ENCODE data around the gene NUDT12.

The NUDT12 gene

GRCh38 chr5:103598997-103599566 lies 36.5 kb upstream of the NUDT12 start:
- H3K4me3 ChIP-seq (ENCODE audit: control insufficient read depth, low read depth, low read length) = no peak overlapping the region
- TF ChIP-seq CTCF (IDR thresholded peaks at IDR 0.05; ENCODE audit: control insufficient read depth, insufficient read depth, low read depth, low read length, missing control alignments) = no peak
- DNase-seq (ENCODE audit: low read depth) = peak; percentile 31

GRCh38 chr5:103590221-103590620 lies 27.6 kb upstream of the NUDT12 start:
- TF ChIP-seq CTCF (IDR thresholded peaks at IDR 0.05; ENCODE audit: control insufficient read depth, insufficient read depth, low read depth, low read length, missing control alignments) = no peak
- no peak for DNase-seq (ENCODE audit: low read depth)
- no peak overlapping the region for H3K4me3 ChIP-seq (ENCODE audit: control insufficient read depth, low read depth, low read length)

GRCh38 chr5:103589776-103590175 lies 27.2 kb upstream of the NUDT12 start:
- DNase-seq (ENCODE audit: low read depth) = no peak
- no peak for TF ChIP-seq CTCF (IDR thresholded peaks at IDR 0.05; ENCODE audit: control insufficient read depth, insufficient read depth, low read depth, low read length, missing control alignments)
- no peak overlapping the region for H3K4me3 ChIP-seq (ENCODE audit: control insufficient read depth, low read depth, low read length)

DNA sequence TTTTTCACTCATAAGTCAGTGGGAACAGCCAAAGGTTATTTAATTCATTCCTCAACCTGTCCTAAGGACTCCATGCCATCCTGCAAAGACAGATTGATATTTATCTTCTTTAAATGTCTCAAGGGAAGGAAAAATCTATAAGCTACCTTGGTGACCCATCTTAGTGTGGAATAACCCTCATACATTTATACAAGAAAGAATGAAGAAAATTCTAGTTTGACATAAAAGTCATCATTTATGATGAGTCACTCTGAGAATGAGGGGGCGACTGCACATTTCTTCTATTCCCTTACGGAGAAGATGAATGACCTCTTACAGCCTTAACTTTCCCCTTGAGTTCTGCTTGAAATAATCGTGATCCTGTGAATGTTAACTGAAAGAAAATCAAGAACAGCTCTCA lies 26.8 kb upstream of the NUDT12 start:
- TF ChIP-seq CTCF (IDR thresholded peaks at IDR 0.05; ENCODE audit: control insufficient read depth, insufficient read depth, low read depth, low read length, missing control alignments) = no peak
- H3K4me3 ChIP-seq (ENCODE audit: control insufficient read depth, low read depth, low read length) = no peak overlapping the region
- DNase-seq (ENCODE audit: low read depth) = no peak

- peak; percentile 40 for TF ChIP-seq CTCF (IDR thresholded peaks at IDR 0.05; ENCODE audit: control insufficient read depth, insufficient read depth, low read depth, low read length, missing control alignments)
- H3K4me3 ChIP-seq (ENCODE audit: control insufficient read depth, low read depth, low read length) = no peak overlapping the region
- DNase-seq (ENCODE audit: low read depth) = no peak
Measured at GRCh38 chr5:103587185-103587748, 24.7 kb upstream of the NUDT12 start.

- DNase-seq (ENCODE audit: low read depth) = no peak
- TF ChIP-seq CTCF (IDR thresholded peaks at IDR 0.05; ENCODE audit: control insufficient read depth, insufficient read depth, low read depth, low read length, missing control alignments) = peak; percentile 54
Measured at GRCh38 chr5:103582364-103582763, 19.8 kb upstream of the NUDT12 start.

More at GRCh38 chr5:103582364-103582763, 19.8 kb upstream of the NUDT12 start:
- H3K4me3 ChIP-seq (ENCODE audit: control insufficient read depth, low read depth, low read length) = no peak overlapping the region

All from AG09309 (cell line).